ENCODE results near the gene ZNRF1.

The ZNRF1 gene

GRCh38 chr16:75072239-75072947 lies 73.6 kb downstream of the ZNRF1 start:
- TF ChIP-seq CTCF (IDR thresholded peaks at IDR 0.05), result no peak

GRCh38 chr16:75073545-75074303 lies 74.9 kb downstream of the ZNRF1 start:
- TF ChIP-seq CTCF (IDR thresholded peaks at IDR 0.05), result no peak

GRCh38 chr16:75074304-75074793 lies 75.5 kb downstream of the ZNRF1 start:
- no peak for TF ChIP-seq CTCF (IDR thresholded peaks at IDR 0.05)

- TF ChIP-seq CTCF (IDR thresholded peaks at IDR 0.05), result no peak
Observed at GRCh38 chr16:75074920-75075687, 76.3 kb downstream of the ZNRF1 start.

- no peak for TF ChIP-seq CTCF (IDR thresholded peaks at IDR 0.05)
Observed at GRCh38 chr16:75075688-75076268, 77.0 kb downstream of the ZNRF1 start.

- no peak for TF ChIP-seq CTCF (IDR thresholded peaks at IDR 0.05)
Observed at GRCh38 chr16:75078886-75079285, 80.1 kb downstream of the ZNRF1 start.

GRCh38 chr16:75079346-75079926 lies 80.6 kb downstream of the ZNRF1 start:
- no peak for TF ChIP-seq CTCF (IDR thresholded peaks at IDR 0.05)

Data from LNCAP (cell line).